H9 (cell line): ENCODE results near the gene ACTA1. TPM values are rescaled to one million over a fixed set of nuclear protein-coding genes. Genes with fewer than 3 reads are reported as not detected.

Experiments
- DNase-seq: peaks from one replicate; pipeline ENCODE4 v3.0.0-alpha.2; 2017
- H2AFZ ChIP-seq: one replicate; pipeline ENCODE4 v1.6.1; 2013; ENCODE audit warnings: mild to moderate bottlenecking, low read length, control low read depth, moderate library complexity
- H2AK5ac ChIP-seq: 2 replicates; pipeline ENCODE4 v1.6.1; 2013; ENCODE audit warnings: low read length, control low read depth, mixed read lengths; ENCODE audit not compliant: insufficient read length
- H2BK120ac ChIP-seq: one replicate; pipeline ENCODE4 v1.6.1; 2013; ENCODE audit warnings: low read depth, mild to moderate bottlenecking, low read length, control low read depth, inconsistent platforms; ENCODE audit not compliant: poor library complexity, severe bottlenecking
- H2BK12ac ChIP-seq: 2 replicates; pipeline ENCODE4 v1.6.1; 2013; ENCODE audit warnings: low read length, control low read depth, mixed read lengths, low read depth; ENCODE audit not compliant: insufficient read length
- H2BK15ac ChIP-seq: 2 replicates; pipeline ENCODE4 v1.6.1; 2013; ENCODE audit warnings: low read depth, low read length, control low read depth
- H2BK20ac ChIP-seq: one replicate; pipeline ENCODE4 v1.6.1; 2013; ENCODE audit warnings: low read depth, mild to moderate bottlenecking, low read length, control low read depth, inconsistent platforms; ENCODE audit not compliant: poor library complexity, severe bottlenecking
- H2BK5ac ChIP-seq: 2 replicates; pipeline ENCODE4 v1.6.1; 2013; ENCODE audit warnings: low read length, control low read depth, mixed read lengths; ENCODE audit not compliant: insufficient read length
- H3K14ac ChIP-seq: 2 replicates; pipeline ENCODE4 v1.6.1; 2013; ENCODE audit warnings: low read length, control low read depth; ENCODE audit not compliant: insufficient read depth
- H3K18ac ChIP-seq: 2 replicates; pipeline ENCODE4 v1.6.1; 2013; ENCODE audit warnings: low read depth, mild to moderate bottlenecking, mixed read lengths, low read length, control low read depth; ENCODE audit not compliant: insufficient read length
- H3K23ac ChIP-seq: 2 replicates; pipeline ENCODE4 v1.6.1; 2013; ENCODE audit warnings: low read length, control low read depth, mixed read lengths, low read depth; ENCODE audit not compliant: insufficient read length
- H3K23me2 ChIP-seq: 2 replicates; pipeline ENCODE4 v1.6.1; 2013; ENCODE audit warnings: low read depth, mild to moderate bottlenecking, mixed read lengths, low read length, control low read depth; ENCODE audit not compliant: insufficient read length, poor library complexity, severe bottlenecking
- H3K27ac ChIP-seq: 2 replicates; pipeline ENCODE4 v1.5.1; 2013; ENCODE audit warnings: low read length, control low read depth, mixed read lengths, low read depth; ENCODE audit not compliant: insufficient read length
- H3K27me3 ChIP-seq: 2 replicates; pipeline ENCODE4 v1.6.1; 2013; ENCODE audit warnings: low read length, control low read depth, inconsistent platforms; ENCODE audit not compliant: insufficient read depth
- H3K4ac ChIP-seq: 2 replicates; pipeline ENCODE4 v1.6.1; 2013; ENCODE audit warnings: low read depth, mild to moderate bottlenecking, control low read depth, inconsistent platforms, low read length, moderate library complexity
- H3K4me1 ChIP-seq: 2 replicates; pipeline ENCODE4 v1.6.1; 2013; ENCODE audit warnings: low read length, control low read depth, inconsistent platforms; ENCODE audit not compliant: insufficient read depth
- H3K4me2 ChIP-seq: 2 replicates; pipeline ENCODE4 v1.6.1; 2013; ENCODE audit warnings: low read length, control low read depth, mixed read lengths; ENCODE audit not compliant: insufficient read length, insufficient read depth
- H3K56ac ChIP-seq: 2 replicates; pipeline ENCODE4 v1.6.1; 2013; ENCODE audit warnings: low read depth, mild to moderate bottlenecking, mixed read lengths, low read length, control low read depth; ENCODE audit not compliant: insufficient read length
- H3K79me1 ChIP-seq: 2 replicates; pipeline ENCODE4 v1.6.1; 2013; ENCODE audit warnings: low read depth, mild to moderate bottlenecking, moderate library complexity, low read length, control low read depth, inconsistent platforms; ENCODE audit not compliant: insufficient read depth, poor library complexity, severe bottlenecking
- H3K79me2 ChIP-seq: 2 replicates; pipeline ENCODE4 v1.6.1; 2013; ENCODE audit warnings: low read length, control low read depth, inconsistent platforms; ENCODE audit not compliant: insufficient read depth
- H3K9ac ChIP-seq: 2 replicates; pipeline ENCODE4 v1.6.1; 2013; ENCODE audit warnings: low read length, control low read depth, mixed read lengths; ENCODE audit not compliant: insufficient read length; ENCODE audit errors: extremely low read depth
- H3K9me3 ChIP-seq: one replicate; pipeline ENCODE4 v1.6.1; 2013; ENCODE audit warnings: low read depth, low read length, inconsistent platforms; ENCODE audit not compliant: control insufficient read depth
- H3T11ph ChIP-seq: one replicate; pipeline ENCODE4 v1.6.1; 2013; ENCODE audit warnings: mild to moderate bottlenecking, low read length, control low read depth, inconsistent platforms
- H4K20me1 ChIP-seq: one replicate; pipeline ENCODE4 v1.6.1; 2013; ENCODE audit not compliant: control insufficient read depth, insufficient read length, insufficient read depth
- H4K5ac ChIP-seq: 2 replicates; pipeline ENCODE4 v1.6.1; 2013; ENCODE audit warnings: low read depth, mild to moderate bottlenecking, mixed read lengths, low read length, control low read depth; ENCODE audit not compliant: insufficient read length
- H4K8ac ChIP-seq: replicated peaks from 2 replicates; pipeline ENCODE4 v1.6.1; 2013; ENCODE audit warnings: low read length, control low read depth, mixed read lengths, low read depth; ENCODE audit not compliant: insufficient read length
- H4K91ac ChIP-seq: 2 replicates; pipeline ENCODE4 v1.6.1; 2013; ENCODE audit warnings: low read depth, mild to moderate bottlenecking, moderate library complexity, mixed read lengths, low read length, control low read depth; ENCODE audit not compliant: insufficient read length
- H3K27ac Mint-ChIP-seq, 3 experiments: 2 replicates in 2 of 3; 3 replicates in 1 of 3; pipeline ENCODE4 v1.8.0; 2020 to 2021; ENCODE audit warnings: mixed read lengths in 3 of 3, mild to moderate bottlenecking in 1 of 3, moderate library complexity in 1 of 3
- H3K27me3 Mint-ChIP-seq: 2 replicates; pipeline ENCODE4 v1.8.0; 2021; ENCODE audit warnings: low read depth, mild to moderate bottlenecking, moderate library complexity, mixed read lengths
- H3K36me3 Mint-ChIP-seq, 3 experiments: 2 replicates in 2 of 3; 3 replicates in 1 of 3; pipeline ENCODE4 v1.8.0; 2020 to 2021; ENCODE audit warnings: low read depth in 3 of 3, mixed read lengths in 3 of 3; ENCODE audit not compliant: insufficient read depth in 1 of 3
- H3K4me1 Mint-ChIP-seq, 2 experiments: 2 replicates each; pipeline ENCODE4 v1.8.0; 2020; ENCODE audit warnings: mixed read lengths in 2 of 2
- H3K4me3 Mint-ChIP-seq, 2 experiments: 2 replicates in 1 of 2; 3 replicates in 1 of 2; pipeline ENCODE4 v1.8.0; 2020 to 2021; ENCODE audit warnings: mild to moderate bottlenecking in 2 of 2, mixed read lengths in 2 of 2, moderate library complexity in 1 of 2
- H3K9me3 Mint-ChIP-seq, 2 experiments: 2 replicates in 1 of 2; 3 replicates in 1 of 2; pipeline ENCODE4 v1.8.0; 2020; ENCODE audit warnings: mild to moderate bottlenecking in 2 of 2, mixed read lengths in 2 of 2, moderate library complexity in 1 of 2
- CTCF ChIP-seq: fragments of 200-600 bp; sonication (generic); conservative IDR thresholded peaks from 3 replicates; pipeline ENCODE4 v1.8.0; 2021; ENCODE audit warnings: antibody characterized with exemption, mild to moderate bottlenecking
- WGBS: extraction: QIAGEN DNeasy Blood & Tissue Kit; methylation state at CpG from one replicate; pipeline ENCODE4 v1.1.7; 2013; ENCODE audit warnings: missing lambda C conversion rate, low lambda C conversion rate, mixed read lengths; ENCODE audit not compliant: insufficient read length; ENCODE audit errors: extremely low coverage; 5-methylcytosine and 5-hydroxymethylcytosine counted together
- total RNA-seq: library from RNA; stranded (reverse); gene quantifications from 2 replicates; pipeline ENCODE4 v1.2.1, GENCODE V29; 2021

ACTA1 gene
- total RNA-seq, 1 experiment from 2014 or later = 48.5 TPM

GRCh38 chr1:229456016-229456415, 22.1 kb upstream of the ACTA1 start:
- Histone ChIP-seq H4K20me1 (no peaks in the 10 kb centered on the region), H2BK5ac (no peak overlapping the region), H4K91ac (no peak overlapping the region), H3K9ac (no peak overlapping the region), H3K79me2 (no peaks in the 10 kb centered on the region), H2BK120ac (no peak overlapping the region), H3K4me2 (no peak overlapping the region), H2BK20ac (no peak overlapping the region), H3K56ac (no peak overlapping the region), H3K4ac (no peak overlapping the region), H2AFZ (no peak overlapping the region), H3K18ac (no peak overlapping the region), H3K4me1 (no peaks in the 10 kb centered on the region), H4K8ac (no peak overlapping the region), H3T11ph (no peak overlapping the region), H3K23me2 (no peaks in the 10 kb centered on the region), H2BK12ac (no peak overlapping the region), H3K79me1 (no peaks in the 10 kb centered on the region), H3K27me3 (no peaks in the 10 kb centered on the region), H2BK15ac (no peak overlapping the region), H2AK5ac (no peak overlapping the region), H3K27ac (no peak overlapping the region), H3K9me3 (no peaks in the 10 kb centered on the region), H3K14ac (no peak overlapping the region), H4K5ac (no peak overlapping the region), H3K23ac (no peak overlapping the region)
- H3K36me3 Mint-ChIP-seq = peaks cover 8 to 49% (median 32%) of the 10 kb centered on the region in 3 experiments; a peak in 6 of 7 replicates
- H3K9me3 Mint-ChIP-seq = no peaks in the 10 kb centered on the region
- WGBS = no CpG with 5 or more reads among the region's 3 CpGs
- no peak for TF ChIP-seq CTCF
- no peak for DNase-seq
- H3K27me3 Mint-ChIP-seq = no peaks in the 10 kb centered on the region
- H3K27ac Mint-ChIP-seq = no peak overlapping the region
- no peaks in the 10 kb centered on the region for H3K4me1 Mint-ChIP-seq
- no peak overlapping the region for H3K4me3 Mint-ChIP-seq
